GM12878 (cell line): Measurements from ENCODE around the gene ACTA2.

ENCODE experiments used
- BHLHE40 ChIP-seq, 2 experiments: fragments of 450-650 bp in 1 of 2; IDR thresholded peaks; 2 replicates each; pipeline ENCODE4 v1.6.1; 2011 to 2017; ENCODE audit warnings: low read depth in 2 of 2, borderline replicate concordance in 1 of 2, improper control_type of control experiment in 1 of 2, low read length in 1 of 2, mild to moderate bottlenecking in 1 of 2
- CEBPB ChIP-seq, 2 experiments: fragments of 150-350 bp in 1 of 2; IDR thresholded peaks; 2 replicates each; pipeline ENCODE4 v1.6.1; 2012 to 2014; ENCODE audit warnings: low read depth in 2 of 2, low read length in 2 of 2, borderline replicate concordance in 1 of 2, inconsistent platforms in 1 of 2
- MXI1 ChIP-seq: fragments of 150-350 bp; IDR thresholded peaks from 2 replicates; pipeline ENCODE4 v1.6.1; 2011; ENCODE audit warnings: low read depth, mild to moderate bottlenecking, inconsistent platforms, low read length, improper control_type of control experiment
- MYC ChIP-seq: IDR thresholded peaks from 2 replicates; pipeline ENCODE4 v1.6.1; 2011; ENCODE audit warnings: mild to moderate bottlenecking, low read length, moderate library complexity, inconsistent platforms; ENCODE audit not compliant: insufficient read depth, insufficient replicate concordance, insufficient read length, severe bottlenecking
- SPI1 ChIP-seq: IDR thresholded peaks from 2 replicates; pipeline ENCODE4 v1.6.1; 2011; ENCODE audit warnings: low read depth, mild to moderate bottlenecking, low read length, moderate library complexity, borderline replicate concordance; ENCODE audit not compliant: insufficient read depth
- TCF3 ChIP-seq: IDR thresholded peaks from 2 replicates; pipeline ENCODE4 v1.6.1; 2012; ENCODE audit warnings: low read depth, mild to moderate bottlenecking, low read length, borderline replicate concordance; ENCODE audit not compliant: insufficient read depth
- ZSCAN29 ChIP-seq: fragments of 450-650 bp; IDR thresholded peaks from 2 replicates; pipeline ENCODE4 v1.6.1; 2017; ENCODE audit warnings: mild to moderate bottlenecking, moderate library complexity
- TF ChIP-seq, protein P1 (sequence below), 3 experiments: IDR thresholded peaks in 2 of 3; conservative IDR thresholded peaks in 1 of 3; 2 replicates each; pipeline ENCODE4 v1.5.1; 2011; ENCODE audit warnings: low read depth in 3 of 3, low read length in 3 of 3, mild to moderate bottlenecking in 3 of 3, control low read depth in 2 of 3, moderate library complexity in 2 of 3, inconsistent platforms in 1 of 3, mixed read lengths in 1 of 3; ENCODE audit not compliant: control insufficient read depth in 2 of 3, insufficient read depth in 1 of 3; ENCODE audit errors: extremely low read depth in 1 of 3
- TF ChIP-seq, protein P2 (sequence below): IDR thresholded peaks from 2 replicates; pipeline ENCODE4 v1.6.1; 2011; ENCODE audit warnings: borderline replicate concordance, low read depth, mild to moderate bottlenecking, moderate library complexity, low read length; ENCODE audit not compliant: insufficient read depth, poor library complexity, severe bottlenecking

DNA sequence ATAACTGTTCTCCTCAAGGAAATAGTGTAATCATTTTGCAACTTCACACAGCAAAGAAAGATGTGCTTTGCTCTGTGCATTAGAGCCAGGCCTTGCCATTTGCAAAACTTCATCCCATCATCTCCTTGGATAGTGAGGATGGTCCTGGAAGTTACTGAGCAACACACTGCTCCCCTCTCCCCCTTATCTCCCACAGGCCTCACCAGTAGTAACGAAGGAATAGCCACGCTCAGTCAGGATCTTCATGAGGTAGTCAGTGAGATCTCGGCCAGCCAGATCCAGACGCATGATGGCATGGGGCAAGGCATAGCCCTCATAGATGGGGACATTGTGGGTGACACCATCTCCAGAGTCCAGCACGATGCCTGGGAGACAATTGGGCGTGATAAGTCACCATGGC is 11.5 kb downstream of the ACTA2 start:
- TF ChIP-seq, protein P1, sequence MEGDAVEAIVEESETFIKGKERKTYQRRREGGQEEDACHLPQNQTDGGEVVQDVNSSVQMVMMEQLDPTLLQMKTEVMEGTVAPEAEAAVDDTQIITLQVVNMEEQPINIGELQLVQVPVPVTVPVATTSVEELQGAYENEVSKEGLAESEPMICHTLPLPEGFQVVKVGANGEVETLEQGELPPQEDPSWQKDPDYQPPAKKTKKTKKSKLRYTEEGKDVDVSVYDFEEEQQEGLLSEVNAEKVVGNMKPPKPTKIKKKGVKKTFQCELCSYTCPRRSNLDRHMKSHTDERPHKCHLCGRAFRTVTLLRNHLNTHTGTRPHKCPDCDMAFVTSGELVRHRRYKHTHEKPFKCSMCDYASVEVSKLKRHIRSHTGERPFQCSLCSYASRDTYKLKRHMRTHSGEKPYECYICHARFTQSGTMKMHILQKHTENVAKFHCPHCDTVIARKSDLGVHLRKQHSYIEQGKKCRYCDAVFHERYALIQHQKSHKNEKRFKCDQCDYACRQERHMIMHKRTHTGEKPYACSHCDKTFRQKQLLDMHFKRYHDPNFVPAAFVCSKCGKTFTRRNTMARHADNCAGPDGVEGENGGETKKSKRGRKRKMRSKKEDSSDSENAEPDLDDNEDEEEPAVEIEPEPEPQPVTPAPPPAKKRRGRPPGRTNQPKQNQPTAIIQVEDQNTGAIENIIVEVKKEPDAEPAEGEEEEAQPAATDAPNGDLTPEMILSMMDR (IDR thresholded peaks at IDR 0.05 in 2 of 3, conservative IDR thresholded peaks at IDR 0.05 in 1 of 3; ENCODE audit: control insufficient read depth in 2 of 3, extremely low read depth in 1 of 3, insufficient read depth in 1 of 3, low read depth in 3 of 3, low read length in 3 of 3), result no peak
- no peak for TF ChIP-seq MXI1
- TF ChIP-seq BHLHE40 (IDR thresholded peaks at IDR 0.05; ENCODE audit: borderline replicate concordance in 1 of 2, low read depth in 2 of 2, low read length in 1 of 2), result no peak
- TF ChIP-seq MYC, result no peak
- TF ChIP-seq, protein P2, sequence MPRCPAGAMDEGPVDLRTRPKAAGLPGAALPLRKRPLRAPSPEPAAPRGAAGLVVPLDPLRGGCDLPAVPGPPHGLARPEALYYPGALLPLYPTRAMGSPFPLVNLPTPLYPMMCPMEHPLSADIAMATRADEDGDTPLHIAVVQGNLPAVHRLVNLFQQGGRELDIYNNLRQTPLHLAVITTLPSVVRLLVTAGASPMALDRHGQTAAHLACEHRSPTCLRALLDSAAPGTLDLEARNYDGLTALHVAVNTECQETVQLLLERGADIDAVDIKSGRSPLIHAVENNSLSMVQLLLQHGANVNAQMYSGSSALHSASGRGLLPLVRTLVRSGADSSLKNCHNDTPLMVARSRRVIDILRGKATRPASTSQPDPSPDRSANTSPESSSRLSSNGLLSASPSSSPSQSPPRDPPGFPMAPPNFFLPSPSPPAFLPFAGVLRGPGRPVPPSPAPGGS, result no peak
- TF ChIP-seq CEBPB (IDR thresholded peaks at IDR 0.05; ENCODE audit: borderline replicate concordance in 1 of 2, low read depth in 2 of 2, low read length in 2 of 2), result no peak
- TF ChIP-seq ZSCAN29, result no peak
- TF ChIP-seq SPI1, result no peak
- no peak for TF ChIP-seq TCF3
